GM18526 (cell line): Measurements from ENCODE around the gene ITIH2.

ENCODE experiments used
- POLR2A ChIP-seq: IDR thresholded peaks from 3 replicates; pipeline ENCODE4 v1.6.1; 2011; ENCODE audit not compliant: insufficient read length; ENCODE audit errors: extremely low read depth

Gene ITIH2

GRCh38 chr10:7722927-7723529 is 19.9 kb downstream of the ITIH2 start:
- TF ChIP-seq POLR2A = no peak

- TF ChIP-seq POLR2A = no peak
These were observed 31.7 kb downstream of the ITIH2 start for GRCh38 chr10:7734821-7735220.

- TF ChIP-seq POLR2A = no peak
These were observed 35.7 kb downstream of the ITIH2 start for GRCh38 chr10:7738536-7739407.

- no peak for TF ChIP-seq POLR2A
These were observed 41.2 kb downstream of the ITIH2 start for GRCh38 chr10:7744307-7744706.

- TF ChIP-seq POLR2A = no peak
These were observed 47.1 kb downstream of the ITIH2 start for GRCh38 chr10:7750222-7750621.

GRCh38 chr10:7752251-7752650 is 49.1 kb downstream of the ITIH2 start:
- TF ChIP-seq POLR2A = no peak

- TF ChIP-seq POLR2A = no peak
These were observed 52.0 kb downstream of the ITIH2 start for GRCh38 chr10:7755103-7755502.

GRCh38 chr10:7756360-7756992 is 53.4 kb downstream of the ITIH2 start:
- no peak for TF ChIP-seq POLR2A

- TF ChIP-seq POLR2A = no peak
These were observed 60.8 kb downstream of the ITIH2 start for GRCh38 chr10:7763929-7764328.

GRCh38 chr10:7766241-7766640 is 63.1 kb downstream of the ITIH2 start:
- no peak for TF ChIP-seq POLR2A

- TF ChIP-seq POLR2A = no peak
These were observed 64.1 kb downstream of the ITIH2 start for GRCh38 chr10:7767209-7767608.

- TF ChIP-seq POLR2A = no peak
These were observed 65.3 kb downstream of the ITIH2 start for GRCh38 chr10:7768417-7768816.

GRCh38 chr10:7773845-7774801 is 71.0 kb downstream of the ITIH2 start:
- TF ChIP-seq POLR2A = no peak

GRCh38 chr10:7776777-7777176 is 73.7 kb downstream of the ITIH2 start:
- no peak for TF ChIP-seq POLR2A

- no peak for TF ChIP-seq POLR2A
These were observed 83.3 kb downstream of the ITIH2 start for GRCh38 chr10:7786430-7786829.

GRCh38 chr10:7787150-7787856 is 84.2 kb downstream of the ITIH2 start:
- no peak for TF ChIP-seq POLR2A
